GM19438 (cell line): ENCODE results near the gene KDM1A.

Source experiments
- ATAC-seq: cut with Tn5 transposase; IDR thresholded peaks from one replicate; pipeline ENCODE4 v1.9.1; 2021; ENCODE audit warnings: low read depth; ENCODE audit not compliant: unreplicated experiment

KDM1A gene

GRCh38 chr1:23066075-23066474, 46.8 kb downstream of the KDM1A start:
- ATAC-seq = no peak

- ATAC-seq = no peak
Observed at GRCh38 chr1:23069149-23069548, 49.9 kb downstream of the KDM1A start.

DNA sequence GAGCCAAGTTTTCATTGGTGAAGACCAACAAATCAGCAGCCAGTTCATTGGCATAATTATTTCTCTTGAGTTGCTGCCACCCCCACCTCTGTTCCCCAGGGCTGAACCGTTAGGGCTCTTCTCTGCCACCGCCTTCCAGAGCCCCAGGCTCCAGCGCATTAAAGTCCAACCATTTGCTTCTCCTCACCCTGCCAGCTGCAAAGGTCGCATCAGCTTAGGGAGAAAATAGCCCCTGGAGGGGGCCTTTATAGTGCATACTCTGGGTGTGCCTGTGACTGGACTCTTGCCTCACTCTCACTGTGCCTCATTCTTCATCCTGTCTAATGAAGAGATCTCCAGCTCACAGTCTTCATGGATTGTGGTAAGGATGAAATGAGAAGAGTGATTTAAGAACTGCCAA, 50.4 kb downstream of the KDM1A start:
- ATAC-seq = no peak

DNA sequence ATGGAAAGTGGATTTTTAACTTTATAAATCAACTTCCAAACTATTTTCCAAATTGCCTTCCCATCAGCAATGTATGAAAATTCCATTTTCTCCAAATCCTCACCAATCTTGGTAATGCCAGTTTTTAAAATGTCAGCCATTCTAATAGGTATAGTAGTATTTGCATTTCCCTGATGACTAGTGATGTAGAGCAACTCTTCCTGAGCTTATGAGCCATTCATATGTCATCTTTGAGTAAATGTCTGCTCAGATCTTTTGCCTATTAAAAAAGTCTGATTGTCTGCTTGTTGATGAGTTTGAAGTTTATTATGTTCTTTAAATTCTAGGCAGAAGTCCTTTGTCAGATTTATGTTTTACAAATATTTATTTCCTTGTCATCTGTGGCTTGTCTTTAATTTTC, 54.7 kb downstream of the KDM1A start:
- no peak for ATAC-seq

GRCh38 chr1:23079025-23079424, 59.8 kb downstream of the KDM1A start:
- ATAC-seq = no peak

- no peak for ATAC-seq
Observed at GRCh38 chr1:23080885-23081284, 61.6 kb downstream of the KDM1A start.

GRCh38 chr1:23081376-23081775, 62.1 kb downstream of the KDM1A start:
- ATAC-seq = no peak

DNA sequence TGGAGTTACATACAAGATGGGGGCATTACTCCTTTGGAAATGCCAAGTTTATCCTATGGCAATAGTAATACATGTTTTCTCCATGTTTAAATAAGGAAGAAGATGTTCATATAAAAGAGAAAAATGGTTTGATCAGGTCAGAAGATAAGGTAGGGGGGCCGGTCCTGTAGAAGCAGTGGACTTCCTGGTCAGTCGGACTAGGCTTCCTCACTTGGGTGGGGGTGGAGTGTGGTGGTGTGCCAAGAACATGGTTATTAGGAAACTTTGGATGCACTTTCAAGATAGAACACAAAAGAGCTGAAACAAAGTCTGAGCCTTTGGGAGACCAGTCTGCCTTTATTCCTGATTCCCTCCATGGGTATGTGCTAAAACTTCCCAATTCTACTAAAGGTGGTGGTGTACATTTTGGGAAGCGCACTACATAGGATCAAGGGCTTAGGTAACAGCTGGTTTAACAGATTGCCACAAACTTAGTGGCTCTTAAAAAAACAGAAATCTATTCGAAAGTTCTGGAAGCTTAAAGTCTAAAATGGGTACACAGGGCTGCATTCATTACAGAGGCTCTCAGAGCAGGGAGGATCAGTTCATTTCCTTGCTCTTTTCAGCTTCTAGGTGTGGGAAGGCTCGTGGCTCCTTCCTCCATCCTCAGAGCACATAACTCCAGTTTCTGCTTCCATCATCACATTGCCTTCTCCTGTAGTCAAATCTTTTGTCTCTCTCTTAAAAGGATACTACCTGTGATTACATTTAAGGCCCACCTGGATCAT, 64.6 kb downstream of the KDM1A start:
- no peak for ATAC-seq

DNA sequence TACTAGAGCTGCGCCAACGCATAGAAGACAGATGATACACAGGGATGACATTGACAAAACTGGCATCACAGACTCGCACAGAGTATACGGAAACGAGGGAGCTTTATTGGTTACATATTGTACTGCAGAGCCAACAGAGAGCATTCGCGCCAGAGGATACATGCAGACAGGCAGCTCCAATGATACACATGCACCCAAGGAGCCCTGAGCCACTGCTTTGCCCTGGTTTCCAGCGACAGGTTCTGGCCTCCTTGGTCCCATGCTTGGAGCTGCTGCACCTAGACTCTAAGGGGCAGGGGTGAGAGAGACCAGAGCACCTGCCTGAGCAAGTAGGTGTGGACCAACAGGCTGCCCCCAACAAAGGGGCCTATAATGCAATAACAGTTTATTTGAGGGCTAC, 65.6 kb downstream of the KDM1A start:
- ATAC-seq = no peak

- ATAC-seq = no peak
Observed at GRCh38 chr1:23085696-23086095, 66.4 kb downstream of the KDM1A start.

GRCh38 chr1:23088027-23088426, 68.8 kb downstream of the KDM1A start:
- no peak for ATAC-seq

DNA sequence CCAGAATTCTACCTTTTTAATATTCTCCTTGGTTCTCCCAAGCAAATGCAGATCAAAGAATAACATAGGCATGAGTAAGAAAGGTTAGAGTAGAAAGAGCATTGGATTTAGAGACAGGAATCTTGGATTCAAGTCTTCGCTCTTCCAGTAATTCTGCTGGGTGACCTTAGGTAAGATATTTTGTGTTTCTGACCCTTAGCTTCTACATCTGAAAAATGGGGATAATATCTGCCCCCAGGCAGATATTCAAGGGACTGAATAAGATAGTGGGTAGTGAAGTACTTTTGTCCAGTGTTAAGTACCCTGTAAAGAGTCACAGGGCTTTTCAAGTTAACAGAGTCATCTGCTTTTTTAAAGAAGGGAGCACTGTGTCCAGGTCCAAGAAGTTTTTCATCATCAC, 70.8 kb downstream of the KDM1A start:
- no peak for ATAC-seq

- ATAC-seq = no peak
Observed at GRCh38 chr1:23091545-23091944, 72.3 kb downstream of the KDM1A start.

DNA sequence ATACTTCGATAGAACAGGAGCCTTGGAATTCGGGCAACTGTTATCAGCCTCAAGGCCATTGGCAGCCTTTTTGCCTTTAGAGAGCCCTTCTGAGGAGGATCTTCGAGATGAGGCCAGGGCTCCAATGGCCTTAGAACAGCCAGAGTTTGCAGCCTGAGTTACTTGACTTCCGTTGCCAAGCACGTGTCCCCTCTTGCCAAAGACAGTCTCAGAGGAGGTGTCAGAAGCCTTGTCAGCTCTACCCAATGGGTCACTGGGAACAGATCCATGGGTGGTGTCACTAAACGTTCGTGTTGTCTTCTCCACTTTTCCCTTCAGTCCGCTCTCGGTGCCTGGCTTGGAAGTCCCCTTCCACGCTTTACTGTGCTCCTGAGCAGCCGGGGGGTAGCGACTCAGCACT, 73.2 kb downstream of the KDM1A start:
- ATAC-seq = no peak

DNA sequence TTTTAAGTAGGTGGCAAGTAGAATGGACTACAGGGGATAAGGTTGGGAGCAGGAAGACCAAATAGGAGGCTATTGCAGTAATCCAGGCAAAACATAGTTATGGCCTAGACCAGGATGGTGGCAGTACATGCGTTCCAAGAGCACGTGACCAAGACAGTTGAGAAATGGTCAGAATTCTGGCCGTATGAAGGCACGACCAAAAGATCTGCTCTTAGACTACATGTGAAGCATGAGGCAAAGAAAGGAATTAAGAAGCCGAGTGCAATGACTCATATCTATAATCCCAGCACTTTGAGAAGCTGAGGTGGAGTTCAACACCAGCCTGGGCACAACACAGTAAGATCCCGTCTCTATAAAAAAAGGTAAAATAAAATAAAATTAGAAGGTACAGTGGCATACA, 78.0 kb downstream of the KDM1A start:
- ATAC-seq = no peak

DNA sequence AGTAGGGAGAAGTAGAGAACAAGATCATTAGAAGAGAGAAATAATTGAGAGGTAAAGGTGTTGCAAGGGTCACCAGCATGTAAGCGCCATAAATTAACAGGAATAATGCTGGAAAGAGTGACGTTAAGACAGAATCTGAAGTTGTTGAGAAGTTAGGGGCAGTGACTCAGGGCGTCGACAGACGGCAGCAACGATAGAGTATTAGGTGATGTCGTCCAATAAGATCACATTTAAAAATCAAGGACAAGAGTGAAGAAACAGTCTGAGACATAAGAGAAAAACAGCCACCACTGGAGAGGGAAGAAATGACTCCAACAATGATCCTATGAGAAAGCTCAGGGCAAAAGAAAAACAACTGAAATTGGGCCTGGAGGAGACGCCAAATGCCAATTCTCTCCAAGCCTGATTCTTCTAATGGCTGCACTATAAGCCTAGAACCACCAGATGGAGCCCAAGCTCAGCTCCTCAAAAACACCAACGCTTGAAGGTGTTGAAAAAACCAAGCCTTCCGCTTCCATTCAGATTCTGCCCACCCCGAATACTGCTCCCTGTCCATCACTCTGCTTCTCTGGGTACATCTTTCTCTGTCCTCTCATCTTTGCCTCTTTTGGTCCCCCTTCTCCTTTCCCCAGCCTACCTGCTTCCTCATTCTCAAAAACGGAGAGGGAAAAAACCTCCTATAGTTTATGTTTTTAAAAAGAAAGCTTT, 79.3 kb downstream of the KDM1A start:
- no peak for ATAC-seq

DNA sequence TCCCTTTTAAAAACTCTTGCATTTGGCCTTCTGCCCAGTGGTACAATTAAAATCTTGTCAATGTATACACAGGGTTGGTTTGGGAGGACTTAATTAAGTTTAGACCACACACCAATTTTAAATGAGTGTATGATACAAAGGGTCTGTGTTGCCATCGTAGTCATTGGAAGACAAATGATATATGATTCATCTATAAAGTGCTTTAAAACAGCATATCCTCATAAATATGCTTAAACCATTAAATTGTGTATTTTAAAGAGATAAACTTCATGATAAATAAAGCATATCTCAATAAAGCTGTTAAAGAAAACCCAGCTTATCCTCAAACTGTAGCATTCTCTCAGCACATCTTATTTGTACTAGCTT, 79.9 kb downstream of the KDM1A start:
- ATAC-seq = no peak

DNA sequence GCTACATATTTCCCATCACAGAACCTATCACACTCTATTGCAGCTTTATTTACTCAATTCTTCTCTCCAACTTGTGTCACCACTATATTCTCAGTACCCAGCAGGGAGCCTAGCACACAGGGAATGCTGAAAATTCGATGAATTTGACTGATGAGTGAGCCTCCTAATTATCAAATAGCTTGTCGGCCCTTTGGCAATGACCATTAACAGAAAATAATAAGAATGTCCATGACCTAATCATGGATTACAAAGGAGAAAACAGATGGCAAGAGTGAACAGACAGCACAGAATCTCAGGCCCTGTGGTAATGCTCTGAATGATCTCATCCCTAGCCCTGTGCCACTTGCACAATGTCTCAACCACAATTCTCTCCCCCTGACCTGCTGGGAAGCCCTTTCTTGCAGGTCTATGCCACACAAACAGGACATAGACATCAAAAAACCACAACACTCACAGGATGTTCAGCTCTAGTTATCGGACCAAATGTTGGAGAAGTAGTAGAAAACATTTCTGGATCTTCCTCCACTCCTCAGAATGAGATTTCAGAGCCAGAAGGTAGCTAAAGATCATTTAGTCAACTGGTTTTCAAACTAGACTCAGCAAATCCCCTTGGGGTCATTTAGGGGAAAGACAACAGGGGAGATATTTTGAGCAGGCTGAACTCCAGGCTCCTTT, 80.9 kb downstream of the KDM1A start:
- ATAC-seq = no peak

DNA sequence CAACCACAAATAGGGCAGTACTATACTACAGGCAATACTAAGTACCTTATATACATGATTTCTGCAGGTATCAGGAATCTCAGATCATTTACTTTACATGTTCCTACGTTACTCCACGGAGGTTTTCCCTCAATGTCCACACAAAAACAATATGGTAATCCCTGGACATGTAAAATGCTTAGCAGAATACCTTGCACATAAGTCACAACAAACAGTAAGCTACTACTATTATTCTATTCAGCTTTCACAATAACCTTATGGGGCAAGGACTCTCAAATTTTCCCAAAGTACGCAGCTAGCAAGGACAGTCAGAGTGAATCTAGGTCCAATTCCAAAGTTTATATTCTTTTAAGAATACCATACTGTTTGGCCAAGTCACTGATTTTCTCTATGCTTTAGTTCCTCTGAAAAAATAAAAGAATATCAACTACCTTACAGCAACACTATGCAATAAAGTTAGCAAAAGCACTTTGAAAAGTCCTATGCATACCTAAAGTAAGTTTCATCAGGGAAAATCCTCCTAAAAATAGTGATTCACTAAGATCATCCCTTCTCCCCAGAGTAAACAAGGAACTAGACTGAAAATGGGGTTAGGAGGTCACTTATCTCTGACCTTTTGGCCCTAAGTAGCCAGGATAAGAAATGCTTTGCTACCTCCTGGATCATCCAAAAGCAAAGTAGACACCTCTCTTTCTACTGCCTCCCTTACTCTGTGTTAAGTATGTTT, 82.0 kb downstream of the KDM1A start:
- ATAC-seq = no peak

GRCh38 chr1:23101887-23102286, 82.6 kb downstream of the KDM1A start:
- no peak for ATAC-seq

GRCh38 chr1:23102289-23102688, 83.0 kb downstream of the KDM1A start:
- ATAC-seq = no peak
